DND-41 (cell line): Measurements from ENCODE around the gene USP24.

Source experiments
- CTCF ChIP-seq: IDR thresholded peaks from 2 replicates; pipeline ENCODE4 v1.5.1; 2012; ENCODE audit warnings: borderline replicate concordance, low read length, moderate library complexity, mild to moderate bottlenecking; ENCODE audit not compliant: poor library complexity, severe bottlenecking; ENCODE audit errors: extremely low read depth
- EZH2 ChIP-seq: IDR thresholded peaks from 3 replicates; pipeline ENCODE4 v1.6.1; 2012; ENCODE audit warnings: borderline replicate concordance, low read depth, mild to moderate bottlenecking, moderate library complexity, low read length, inconsistent platforms; ENCODE audit not compliant: severe bottlenecking

DNA sequence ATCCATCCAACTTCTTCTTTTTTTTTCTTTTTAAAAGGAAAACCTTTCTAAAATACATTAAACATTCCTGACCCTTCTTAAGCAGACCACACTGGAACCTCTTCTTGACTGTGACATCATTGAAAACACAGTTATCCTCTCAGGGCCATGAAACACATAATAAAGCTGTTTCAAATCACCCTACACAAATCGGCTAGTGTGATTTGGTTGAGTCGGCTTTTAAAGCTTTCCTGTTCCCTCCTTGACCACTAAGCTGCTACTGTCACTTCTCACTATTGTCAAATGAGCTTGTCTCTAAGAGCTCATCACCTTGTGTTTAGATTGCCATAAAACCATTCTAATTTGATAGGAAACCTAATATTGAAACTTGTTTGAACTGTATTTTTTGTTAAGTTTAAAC lies 5.9 kb downstream of the USP24 start:
- no peak for TF ChIP-seq CTCF
- TF ChIP-seq EZH2 = no peak
